GM21737 (cell line): ENCODE data around the gene GFY.

Source experiments
- ATAC-seq: cut with Tn5 transposase; IDR thresholded peaks from one replicate; pipeline ENCODE4 v1.9.1; 2021; ENCODE audit warnings: mild to moderate bottlenecking, moderate library complexity; ENCODE audit not compliant: unreplicated experiment

The GFY gene

DNA sequence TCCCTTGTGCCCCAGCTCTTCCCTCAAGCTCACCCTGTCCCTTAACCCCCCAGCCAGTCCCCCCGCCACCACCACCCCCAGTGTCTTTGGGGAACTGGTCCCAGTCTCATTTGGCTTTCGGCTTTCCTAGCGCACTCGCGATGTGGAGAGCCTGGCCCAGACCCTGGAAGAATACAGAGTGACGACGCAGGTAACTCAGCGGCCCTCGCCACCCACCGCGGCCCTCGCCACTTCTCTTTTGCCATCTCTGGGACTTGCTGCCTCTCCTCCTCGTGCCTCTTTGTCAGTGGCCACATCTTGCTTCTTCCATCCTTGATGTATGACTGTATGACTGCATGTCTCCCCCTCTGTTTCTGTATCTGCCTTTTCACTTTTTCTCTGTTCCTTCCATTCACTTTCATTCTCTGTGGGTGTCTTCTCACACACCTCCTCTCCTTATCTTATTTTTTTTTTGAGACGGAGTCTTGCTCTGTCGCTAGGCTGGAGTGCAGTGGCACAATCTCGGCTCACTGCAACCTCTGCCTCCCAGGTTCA is 17.6 kb upstream of the GFY start:
- ATAC-seq, result no peak

- ATAC-seq, result no peak
Measured at GRCh38 chr19:49408816-49409440, 16.3 kb upstream of the GFY start.

GRCh38 chr19:49409441-49410029 is 15.7 kb upstream of the GFY start:
- ATAC-seq, result no peak

GRCh38 chr19:49411681-49412326 is 13.4 kb upstream of the GFY start:
- no peak for ATAC-seq

DNA sequence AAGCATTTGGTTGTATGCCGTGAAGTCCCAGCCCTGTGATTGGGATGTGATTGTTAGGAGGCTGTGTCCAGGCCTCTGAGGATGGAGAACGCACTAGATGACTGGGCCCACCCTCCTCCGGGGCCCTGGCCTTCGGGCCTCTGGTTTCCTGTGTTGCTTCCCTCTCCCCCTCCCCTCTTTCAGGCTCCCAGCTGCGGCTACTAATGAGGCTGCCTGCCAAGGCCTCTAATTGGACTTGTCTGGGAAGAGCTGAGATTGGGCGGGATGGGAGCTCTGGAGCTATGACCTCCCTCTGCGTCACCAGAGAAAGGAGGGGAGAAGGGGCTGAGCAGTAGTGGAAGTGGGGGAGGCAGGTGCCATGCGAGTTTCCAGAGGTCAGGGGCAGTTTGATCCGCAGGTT is 11.8 kb upstream of the GFY start:
- no peak for ATAC-seq

DNA sequence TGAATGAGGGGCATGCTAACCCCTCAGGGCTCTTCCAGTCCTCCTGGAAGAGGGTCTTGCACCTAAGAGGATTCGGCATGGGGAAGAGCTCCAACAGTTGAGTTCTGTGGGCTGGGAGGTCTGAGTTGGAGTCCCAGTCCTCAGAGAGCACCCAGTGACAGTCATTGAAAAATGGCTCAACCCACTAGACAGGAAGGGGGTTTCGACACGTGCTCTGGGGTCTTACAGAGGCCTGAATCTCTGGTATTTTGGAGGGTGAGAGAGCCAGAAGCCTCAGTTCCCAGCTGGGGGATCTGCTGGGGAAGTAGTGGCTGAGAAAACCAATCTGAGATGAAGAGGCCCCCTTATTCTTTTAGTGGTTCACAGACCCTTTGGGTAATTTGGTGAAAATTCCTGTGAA is 10.9 kb upstream of the GFY start:
- ATAC-seq, result no peak

- ATAC-seq, result no peak
Measured at GRCh38 chr19:49415102-49415809, 9.9 kb upstream of the GFY start.

DNA sequence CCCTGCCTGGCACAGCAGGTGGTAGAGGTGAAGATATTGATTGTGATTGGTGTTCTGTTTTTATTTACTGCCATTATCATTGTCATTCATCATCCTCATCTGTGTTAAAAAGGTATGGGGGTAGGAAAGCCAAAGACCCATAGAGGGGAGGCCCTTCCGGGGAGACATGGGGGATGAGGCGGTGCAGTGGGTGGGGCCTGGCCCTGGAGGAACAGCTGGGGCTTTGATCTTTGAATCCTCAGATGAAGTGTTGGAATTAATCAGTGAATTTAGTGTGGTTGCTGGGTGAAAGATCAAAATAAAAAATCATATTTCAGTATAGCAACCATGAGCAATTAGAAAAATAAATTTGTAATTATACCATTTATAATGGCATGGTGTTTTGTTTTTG is 9.4 kb upstream of the GFY start:
- no peak for ATAC-seq

GRCh38 chr19:49417088-49417487 is 8.1 kb upstream of the GFY start:
- ATAC-seq, result no peak

- ATAC-seq, result no peak
Measured at GRCh38 chr19:49418511-49418910, 6.7 kb upstream of the GFY start.

- ATAC-seq, result no peak
Measured at GRCh38 chr19:49419173-49419572, 6.0 kb upstream of the GFY start.

- ATAC-seq, result no peak
Measured at GRCh38 chr19:49420227-49420626, 5.0 kb upstream of the GFY start.

GRCh38 chr19:49421039-49421877 is 3.9 kb upstream of the GFY start:
- ATAC-seq, result no peak

GRCh38 chr19:49421878-49422202 is 3.3 kb upstream of the GFY start:
- no peak for ATAC-seq

GRCh38 chr19:49422407-49423070 is 2.6 kb upstream of the GFY start:
- no peak for ATAC-seq

GRCh38 chr19:49423071-49423984 is 1.9 kb upstream of the GFY start, which contains the start of gene PTH2:
Gene PTH2 (minus strand): TSS chr19:49423441. CDS start chr19:49423339, 102 bp downstream.
- no peak for ATAC-seq

GRCh38 chr19:49423985-49424303 is 1.2 kb upstream of the GFY start:
- no peak for ATAC-seq

GRCh38 chr19:49425922-49426592 is 869 bp downstream of the GFY start:
- ATAC-seq, result no peak

DNA sequence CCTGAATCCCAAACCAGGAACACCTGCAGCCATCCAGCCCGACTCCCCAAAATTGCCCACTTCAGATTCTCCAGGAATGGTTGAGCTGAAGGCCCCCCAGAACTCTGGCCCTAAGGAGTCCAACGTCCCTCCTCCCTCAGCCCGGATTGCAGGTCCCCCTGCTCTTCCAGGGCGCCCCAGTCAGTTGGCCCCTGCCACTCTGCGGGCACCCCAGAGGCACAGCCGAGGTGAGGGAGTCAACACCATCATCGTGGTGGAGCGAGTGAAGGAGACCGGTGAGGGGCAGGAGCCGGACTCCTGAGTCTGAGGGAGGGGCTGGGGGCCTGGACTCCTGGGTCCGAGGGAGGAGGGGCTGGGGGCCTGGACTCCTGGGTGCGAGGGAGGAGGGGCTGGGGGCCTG is 2.2 kb downstream of the GFY start:
- no peak for ATAC-seq
